ENCODE results near the gene OR10Z1. TPM values are rescaled to one million over a fixed set of nuclear protein-coding genes. Genes with fewer than 3 reads are reported as not detected.

Gene OR10Z1
- total RNA-seq (under 0.01 TPM in 1 of 2 replicates, not detected in the other), polyA plus RNA-seq (not detected in 2 replicates), polyA minus RNA-seq (ENCODE audit: low replicate concordance) (not detected in 2 replicates)
- not detected in 2 replicates for polyA plus RNA-seq (2012)

DNA sequence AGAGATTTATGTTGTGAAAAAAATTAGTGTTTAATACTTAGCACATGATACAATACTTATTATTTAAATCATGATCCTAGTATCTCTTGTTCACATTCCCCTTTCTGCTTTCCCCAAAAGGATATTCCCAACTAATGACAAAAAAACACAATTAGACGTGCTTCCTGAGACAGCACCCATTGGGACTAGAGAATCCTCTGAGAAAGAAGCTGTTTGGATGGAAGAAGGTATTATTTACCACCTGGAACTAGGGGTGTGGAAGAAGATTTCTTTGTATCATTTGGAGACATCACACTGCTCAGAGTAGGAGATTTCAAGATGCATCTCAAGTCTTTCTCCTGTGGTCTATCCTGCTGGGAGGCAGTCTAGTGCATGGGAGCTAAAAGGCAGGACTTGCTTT is at the start of gene OR10Z1:
OR10Z1 (plus strand) TSS at position 301 of the 400 bp plus-strand sequence. CDS start 1,171 bp downstream, outside the sequence.
- Histone ChIP-seq H3K9me3 (ENCODE audit: control insufficient read depth, insufficient read depth, low read depth, low read length) (no peaks in the 10 kb centered on the region), H3K4me1 (ENCODE audit: control insufficient read depth, extremely low read depth, insufficient read depth, low read length) (no peaks in the 10 kb centered on the region), H3K27me3 (ENCODE audit: control insufficient read depth, insufficient read depth, low read length) (no peaks in the 10 kb centered on the region), H3K9ac (ENCODE audit: insufficient read depth, low read length) (no peak within 1 kb of the TSS), H3K4me3 (replicated peaks in 1 of 4; ENCODE audit: control extremely low read depth in 1 of 4, insufficient read depth in 1 of 4, low read depth in 3 of 4, low read length in 4 of 4) (no peak within 1 kb of the TSS), H3K27ac (ENCODE audit: insufficient read depth, low read length) (no peak within 1 kb of the TSS), H3K36me3 (ENCODE audit: control insufficient read depth, insufficient read depth, low read length) (no peaks in the 10 kb centered on the region), H2AFZ (ENCODE audit: low read length) (no peak within 1 kb of the TSS), H4K20me1 (ENCODE audit: control insufficient read depth, extremely low read depth, insufficient read depth, low read length) (no peaks in the 10 kb centered on the region), H3K79me2 (ENCODE audit: control insufficient read depth, insufficient read depth, low read length) (no peaks in the 10 kb centered on the region), H3K4me2 (ENCODE audit: extremely low read depth, insufficient read depth, low read length) (no peak within 1 kb of the TSS)
- TF ChIP-seq EZH2 (IDR thresholded peaks at IDR 0.05; ENCODE audit: low read length, missing control alignments), result no peak
- no peak for TF ChIP-seq CTCF (conservative IDR thresholded peaks at IDR 0.05 in 1 of 2, IDR thresholded peaks at IDR 0.05 in 1 of 2; ENCODE audit: low read depth in 1 of 2, low read length in 2 of 2)
- no peak for DNase-seq (ENCODE audit: low read depth in 2 of 2)

DNA sequence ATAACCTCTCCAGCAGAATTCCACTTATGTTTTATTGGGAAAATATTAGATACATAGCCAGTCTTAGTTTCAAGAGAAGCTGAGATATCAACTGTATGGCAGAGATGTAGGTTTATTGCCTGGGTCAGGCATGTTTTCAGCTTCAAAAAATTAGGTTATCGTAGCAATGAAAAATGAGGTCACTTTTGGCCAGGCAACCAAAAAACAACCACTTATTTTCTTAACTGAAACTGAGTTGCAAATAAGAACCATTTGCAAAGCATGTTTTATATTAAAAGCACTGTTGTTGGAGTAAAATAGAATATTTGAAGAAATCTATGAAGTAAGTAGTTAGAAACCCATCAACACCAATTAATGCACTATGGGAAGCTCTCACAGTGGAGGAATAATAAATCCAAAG is 45.4 kb upstream of the OR10Z1 start:
- H3K4me3 ChIP-seq (replicated peaks in 1 of 4; ENCODE audit: control extremely low read depth in 1 of 4, insufficient read depth in 1 of 4, low read depth in 3 of 4, low read length in 4 of 4), result no peak overlapping the region
- H2AFZ ChIP-seq (ENCODE audit: low read length), result no peak overlapping the region
- no peaks in the 10 kb centered on the region for H4K20me1 ChIP-seq (ENCODE audit: control insufficient read depth, extremely low read depth, insufficient read depth, low read length)
- H3K27me3 ChIP-seq (ENCODE audit: control insufficient read depth, insufficient read depth, low read length), result no peaks in the 10 kb centered on the region
- TF ChIP-seq CTCF (conservative IDR thresholded peaks at IDR 0.05 in 1 of 2, IDR thresholded peaks at IDR 0.05 in 1 of 2; ENCODE audit: low read depth in 1 of 2, low read length in 2 of 2) (no peak), EZH2 (IDR thresholded peaks at IDR 0.05; ENCODE audit: low read length, missing control alignments) (no peak)
- no peak overlapping the region for H3K9ac ChIP-seq (ENCODE audit: insufficient read depth, low read length)
- no peaks in the 10 kb centered on the region for H3K9me3 ChIP-seq (ENCODE audit: control insufficient read depth, insufficient read depth, low read depth, low read length)
- H3K79me2 ChIP-seq (ENCODE audit: control insufficient read depth, insufficient read depth, low read length), result no peaks in the 10 kb centered on the region
- no peaks in the 10 kb centered on the region for H3K36me3 ChIP-seq (ENCODE audit: control insufficient read depth, insufficient read depth, low read length)
- no peak for DNase-seq (ENCODE audit: low read depth in 2 of 2)
- no peaks in the 10 kb centered on the region for H3K4me1 ChIP-seq (ENCODE audit: control insufficient read depth, extremely low read depth, insufficient read depth, low read length)
- H3K27ac ChIP-seq (ENCODE audit: insufficient read depth, low read length), result no peak overlapping the region
- H3K4me2 ChIP-seq (ENCODE audit: extremely low read depth, insufficient read depth, low read length), result no peak overlapping the region

GRCh38 chr1:158563853-158564252 is 41.2 kb upstream of the OR10Z1 start:
- Histone ChIP-seq H2AFZ (ENCODE audit: low read length) (no peak overlapping the region), H3K4me3 (replicated peaks in 1 of 4; ENCODE audit: control extremely low read depth in 1 of 4, insufficient read depth in 1 of 4, low read depth in 3 of 4, low read length in 4 of 4) (no peak overlapping the region), H3K27ac (ENCODE audit: insufficient read depth, low read length) (no peak overlapping the region), H3K4me1 (ENCODE audit: control insufficient read depth, extremely low read depth, insufficient read depth, low read length) (no peaks in the 10 kb centered on the region), H3K4me2 (ENCODE audit: extremely low read depth, insufficient read depth, low read length) (no peak overlapping the region), H3K27me3 (ENCODE audit: control insufficient read depth, insufficient read depth, low read length) (no peaks in the 10 kb centered on the region), H3K36me3 (ENCODE audit: control insufficient read depth, insufficient read depth, low read length) (no peaks in the 10 kb centered on the region), H3K9ac (ENCODE audit: insufficient read depth, low read length) (no peak overlapping the region), H3K79me2 (ENCODE audit: control insufficient read depth, insufficient read depth, low read length) (no peaks in the 10 kb centered on the region), H3K9me3 (ENCODE audit: control insufficient read depth, insufficient read depth, low read depth, low read length) (no peaks in the 10 kb centered on the region), H4K20me1 (ENCODE audit: control insufficient read depth, extremely low read depth, insufficient read depth, low read length) (no peaks in the 10 kb centered on the region)
- no peak for DNase-seq (ENCODE audit: low read depth in 2 of 2)
- TF ChIP-seq CTCF (conservative IDR thresholded peaks at IDR 0.05 in 1 of 2, IDR thresholded peaks at IDR 0.05 in 1 of 2; ENCODE audit: low read depth in 1 of 2, low read length in 2 of 2) (no peak), EZH2 (IDR thresholded peaks at IDR 0.05; ENCODE audit: low read length, missing control alignments) (no peak)

Measured in fibroblast of lung (primary cell).